Measurements from ENCODE around the gene ZC3H10. TPM values are rescaled to one million over a fixed set of nuclear protein-coding genes. Genes with fewer than 3 reads are reported as not detected.

ZC3H10 gene
- total and polyA plus RNA-seq, 2 of the 8 experiments (the other 6 are each of a cell fraction or from before 2014, with no cell fraction given), result 4.0 to 11.2 TPM

GRCh38 chr12:56157201-56158028, 39.3 kb downstream of the ZC3H10 start (continued):
- TF ChIP-seq CHD7 (IDR thresholded peaks at IDR 0.05; ENCODE audit: insufficient replicate concordance, low read length) (no peak), JUN (IDR thresholded peaks at IDR 0.05; ENCODE audit: low read depth, low read length) (no peak), CHD2 (IDR thresholded peaks at IDR 0.05; ENCODE audit: low read length) (no peak), CREB1 (IDR thresholded peaks at IDR 0.05) (no peak), BCL11A (IDR thresholded peaks at IDR 0.05; ENCODE audit: low read depth in 2 of 2, low read length in 2 of 2) (no peak), POU5F1 (IDR thresholded peaks at IDR 0.05; ENCODE audit: low read depth, low read length) (no peak), GABPA (IDR thresholded peaks at IDR 0.05; ENCODE audit: borderline replicate concordance, insufficient read depth, low read length) (no peak), CEBPB (IDR thresholded peaks at IDR 0.05; ENCODE audit: low read depth, low read length) (no peak), RBBP5 (IDR thresholded peaks at IDR 0.05; ENCODE audit: borderline replicate concordance, low read depth, low read length) (no peak; the same call in 1 of the 2 replicates), EGR1 (IDR thresholded peaks at IDR 0.05; ENCODE audit: borderline replicate concordance, low read depth, low read length) (no peak), BACH1 (IDR thresholded peaks at IDR 0.05; ENCODE audit: low read length) (0 out of 2 replicates have a peak, but pooled peaks have one; percentile 10)

All from H1 (cell line).